GM21423 (cell line): ENCODE data around the gene MGRN1.

ENCODE experiments used
- ATAC-seq: cut with Tn5 transposase; IDR thresholded peaks from one replicate; pipeline ENCODE4 v1.9.1; 2021; ENCODE audit warnings: mild to moderate bottlenecking, moderate library complexity; ENCODE audit not compliant: unreplicated experiment

MGRN1 gene

GRCh38 chr16:4624015-4624826 lies at the start of gene MGRN1:
TSS of gene MGRN1 (plus strand) at chr16:4624826. CDS start at chr16:4624961, 135 bp downstream.
- peak; percentile 74 for ATAC-seq

GRCh38 chr16:4574919-4575705 lies 49.5 kb upstream of the MGRN1 start:
- no peak for ATAC-seq

- ATAC-seq, result no peak
Observed at GRCh38 chr16:4576008-4576407, 48.6 kb upstream of the MGRN1 start.

GRCh38 chr16:4578961-4579530 lies 45.6 kb upstream of the MGRN1 start:
- ATAC-seq, result no peak

GRCh38 chr16:4580250-4580649 lies 44.4 kb upstream of the MGRN1 start:
- no peak for ATAC-seq

- ATAC-seq, result no peak
Observed at GRCh38 chr16:4583906-4584305, 40.7 kb upstream of the MGRN1 start.

GRCh38 chr16:4586291-4586690 lies 38.3 kb upstream of the MGRN1 start:
- no peak for ATAC-seq

GRCh38 chr16:4588386-4588785 lies 36.2 kb upstream of the MGRN1 start:
- ATAC-seq, result no peak

GRCh38 chr16:4588961-4589360 lies 35.7 kb upstream of the MGRN1 start:
- no peak for ATAC-seq

GRCh38 chr16:4591191-4591590 lies 33.4 kb upstream of the MGRN1 start:
- ATAC-seq, result no peak

- ATAC-seq, result no peak
Observed at GRCh38 chr16:4591706-4592470, 32.7 kb upstream of the MGRN1 start.

- ATAC-seq, result no peak
Observed at GRCh38 chr16:4593086-4593485, 31.5 kb upstream of the MGRN1 start.

- no peak for ATAC-seq
Observed at GRCh38 chr16:4594433-4595410, 29.9 kb upstream of the MGRN1 start.

GRCh38 chr16:4597174-4597573 lies 27.5 kb upstream of the MGRN1 start:
- ATAC-seq, result no peak

GRCh38 chr16:4599037-4599436 lies 25.6 kb upstream of the MGRN1 start:
- ATAC-seq, result no peak

- ATAC-seq, result no peak
Observed at GRCh38 chr16:4599545-4599944, 25.1 kb upstream of the MGRN1 start.

GRCh38 chr16:4601036-4601863 lies 23.4 kb upstream of the MGRN1 start:
- no peak for ATAC-seq

- ATAC-seq, result no peak
Observed at GRCh38 chr16:4601864-4602186, 22.8 kb upstream of the MGRN1 start.

- ATAC-seq, result no peak
Observed at GRCh38 chr16:4602331-4602730, 22.3 kb upstream of the MGRN1 start.
